MM.1S (cell line): ENCODE measurements around the gene FAF2.

Experiments
- DNase-seq: peaks from one replicate; pipeline ENCODE4 v3.0.0-alpha.2; 2015
- H2AFZ ChIP-seq: fragments of 300-600 bp; sonication (generic); 2 replicates; pipeline ENCODE4 v1.6.0; 2016; ENCODE audit warnings: antibody characterized with exemption, low read length
- H3F3A ChIP-seq: fragments of 300-600 bp; sonication (generic); 2 replicates; pipeline ENCODE4 v1.6.1; 2016; ENCODE audit warnings: mild to moderate bottlenecking, antibody characterized with exemption, low read length, moderate library complexity, mixed read lengths; ENCODE audit not compliant: insufficient read depth
- H3K27ac ChIP-seq: fragments of 300-600 bp; sonication (generic); 2 replicates; pipeline ENCODE4 v1.5.1; 2016; ENCODE audit warnings: mild to moderate bottlenecking, low read length
- H3K27me3 ChIP-seq: fragments of 300-600 bp; sonication (generic); replicated peaks from 2 replicates; pipeline ENCODE4 v1.6.0; 2016; ENCODE audit warnings: low read length; ENCODE audit not compliant: insufficient read depth
- H3K36me3 ChIP-seq: fragments of 300-600 bp; sonication (generic); replicated peaks from 2 replicates; pipeline ENCODE4 v1.6.1; 2016; ENCODE audit warnings: mild to moderate bottlenecking, low read length, mixed read lengths; ENCODE audit not compliant: insufficient read depth
- H3K4me1 ChIP-seq: fragments of 300-600 bp; sonication (generic); 2 replicates; pipeline ENCODE4 v1.6.1; 2016; ENCODE audit warnings: low read length, mixed read lengths
- H3K4me2 ChIP-seq: fragments of 300-600 bp; sonication (generic); 2 replicates; pipeline ENCODE4 v1.6.0; 2016; ENCODE audit warnings: low read depth, low read length
- H3K4me3 ChIP-seq: fragments of 300-600 bp; sonication (generic); 2 replicates; pipeline ENCODE4 v1.5.1; 2016; ENCODE audit warnings: low read length, mixed read lengths
- H3K79me2 ChIP-seq: fragments of 300-600 bp; sonication (generic); 2 replicates; pipeline ENCODE4 v1.6.1; 2016; ENCODE audit warnings: mixed run types, low read length, mixed read lengths
- H3K9ac ChIP-seq: fragments of 300-600 bp; sonication (generic); 2 replicates; pipeline ENCODE4 v1.6.1; 2016; ENCODE audit warnings: low read length, mixed read lengths
- H3K9me2 ChIP-seq: fragments of 300-600 bp; sonication (generic); replicated peaks from 2 replicates; pipeline ENCODE4 v1.6.1; 2016; ENCODE audit warnings: mild to moderate bottlenecking, low read length, mixed read lengths; ENCODE audit not compliant: insufficient read depth
- H3K9me3 ChIP-seq: fragments of 300-600 bp; sonication (generic); replicated peaks from 2 replicates; pipeline ENCODE4 v1.6.1; 2016; ENCODE audit warnings: mild to moderate bottlenecking, low read length, mixed read lengths; ENCODE audit not compliant: insufficient read depth
- H4K20me1 ChIP-seq: fragments of 300-600 bp; sonication (generic); 2 replicates; pipeline ENCODE4 v1.6.1; 2016; ENCODE audit warnings: mild to moderate bottlenecking, low read length, moderate library complexity, mixed read lengths; ENCODE audit not compliant: insufficient read depth
- EZH2 ChIP-seq: fragments of 300-600 bp; sonication (generic); optimal IDR thresholded peaks from 2 replicates; pipeline ENCODE3; 2017; ENCODE audit warnings: low read depth, mild to moderate bottlenecking, antibody characterized with exemption, low read length, mixed read lengths
- EZH2phosphoT487 ChIP-seq: fragments of 300-600 bp; sonication (generic); IDR thresholded peaks from 2 replicates; pipeline ENCODE4 v1.6.1; 2018; ENCODE audit warnings: antibody characterized with exemption, low read length
- TF ChIP-seq, protein P1 (sequence below): fragments of 300-600 bp; sonication (generic); IDR thresholded peaks from 2 replicates; pipeline ENCODE4 v1.5.1; 2016; ENCODE audit warnings: antibody characterized with exemption, low read length, mixed read lengths

FAF2 gene

DNA sequence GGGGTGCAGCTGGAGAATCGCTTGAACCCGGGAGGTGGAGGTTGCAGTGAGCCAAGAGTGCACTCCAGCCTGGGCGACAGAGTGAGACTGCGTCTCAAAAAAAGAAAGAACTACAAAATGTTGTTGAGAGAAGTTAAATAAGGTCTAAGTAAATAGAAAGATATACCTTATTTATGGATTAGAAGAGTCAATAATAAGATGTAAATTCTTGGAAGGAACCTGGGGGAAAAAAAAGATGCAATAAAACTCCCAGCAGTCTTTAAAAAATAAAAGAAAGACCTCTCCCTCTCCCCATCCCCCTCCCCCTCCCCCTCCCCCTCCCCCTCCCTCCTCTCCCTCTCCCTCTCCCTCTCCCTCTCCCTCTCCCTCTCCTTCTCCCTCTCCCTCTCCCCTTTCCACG is 15.5 kb upstream of the FAF2 start:
- Histone ChIP-seq H4K20me1 (no peaks in the 10 kb centered on the region), H3K9ac (no peak overlapping the region), H3K4me3 (no peak overlapping the region), H3K79me2 (no peaks in the 10 kb centered on the region), H3K27ac (no peak overlapping the region), H3K27me3 (peaks cover 19% of the 10 kb centered on the region; the same call in 1 of the 2 replicates), H3K4me2 (no peak overlapping the region), H3K4me1 (peaks cover 10% of the 10 kb centered on the region), H3K36me3 (no peaks in the 10 kb centered on the region), H3K9me2 (no peaks in the 10 kb centered on the region), H3K9me3 (no peaks in the 10 kb centered on the region), H3F3A (peaks cover 7% of the 10 kb centered on the region), H2AFZ (no peak overlapping the region)
- DNase-seq: no peak
- no peak for TF ChIP-seq EZH2
- TF ChIP-seq EZH2phosphoT487: no peak
- TF ChIP-seq, protein P1, sequence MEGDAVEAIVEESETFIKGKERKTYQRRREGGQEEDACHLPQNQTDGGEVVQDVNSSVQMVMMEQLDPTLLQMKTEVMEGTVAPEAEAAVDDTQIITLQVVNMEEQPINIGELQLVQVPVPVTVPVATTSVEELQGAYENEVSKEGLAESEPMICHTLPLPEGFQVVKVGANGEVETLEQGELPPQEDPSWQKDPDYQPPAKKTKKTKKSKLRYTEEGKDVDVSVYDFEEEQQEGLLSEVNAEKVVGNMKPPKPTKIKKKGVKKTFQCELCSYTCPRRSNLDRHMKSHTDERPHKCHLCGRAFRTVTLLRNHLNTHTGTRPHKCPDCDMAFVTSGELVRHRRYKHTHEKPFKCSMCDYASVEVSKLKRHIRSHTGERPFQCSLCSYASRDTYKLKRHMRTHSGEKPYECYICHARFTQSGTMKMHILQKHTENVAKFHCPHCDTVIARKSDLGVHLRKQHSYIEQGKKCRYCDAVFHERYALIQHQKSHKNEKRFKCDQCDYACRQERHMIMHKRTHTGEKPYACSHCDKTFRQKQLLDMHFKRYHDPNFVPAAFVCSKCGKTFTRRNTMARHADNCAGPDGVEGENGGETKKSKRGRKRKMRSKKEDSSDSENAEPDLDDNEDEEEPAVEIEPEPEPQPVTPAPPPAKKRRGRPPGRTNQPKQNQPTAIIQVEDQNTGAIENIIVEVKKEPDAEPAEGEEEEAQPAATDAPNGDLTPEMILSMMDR: no peak

DNA sequence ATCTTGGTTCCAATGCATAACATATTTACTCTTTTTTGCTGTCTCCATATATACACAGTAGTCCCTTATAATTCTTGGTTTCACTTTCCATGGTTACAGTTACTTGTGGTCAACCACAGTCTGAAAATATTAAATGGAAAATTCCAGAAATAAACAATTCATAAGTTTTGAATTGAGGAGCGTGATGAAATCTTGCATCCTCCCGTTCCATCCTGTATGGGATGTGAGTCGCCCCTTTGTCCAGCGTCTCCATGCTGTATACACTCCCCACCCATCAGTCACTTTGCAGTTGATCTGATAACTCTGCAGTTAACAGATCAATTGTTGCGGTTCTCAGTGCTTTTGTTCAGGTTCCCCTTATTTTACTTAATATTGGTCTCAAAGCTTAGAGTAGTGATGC is 11.5 kb upstream of the FAF2 start:
- TF ChIP-seq, protein P1: no peak
- TF ChIP-seq EZH2: no peak
- TF ChIP-seq EZH2phosphoT487: no peak
- peak overlapping the region; percentile 71 for H3K4me2 ChIP-seq
- peak overlapping the region; percentile 36; the same call in 1 of the 2 replicates for H3K9ac ChIP-seq
- peak overlapping the region; percentile 40 for H3K4me3 ChIP-seq
- 0 out of 2 replicates have a peak overlapping the region, but pooled peaks have one; percentile 3 for H2AFZ ChIP-seq
- H3K27ac ChIP-seq: peak overlapping the region; percentile 78; the same call in 1 of the 2 replicates
- no peaks in the 10 kb centered on the region for H3K9me3 ChIP-seq
- no peaks in the 10 kb centered on the region for H3K9me2 ChIP-seq
- no peaks in the 10 kb centered on the region for H3K36me3 ChIP-seq
- H4K20me1 ChIP-seq: no peaks in the 10 kb centered on the region
- peak; percentile 68 for DNase-seq
- H3K4me1 ChIP-seq: peaks cover 10% of the 10 kb centered on the region
- H3K79me2 ChIP-seq: no peaks in the 10 kb centered on the region
- H3F3A ChIP-seq: peaks cover 7% of the 10 kb centered on the region
- H3K27me3 ChIP-seq: peaks cover 10% of the 10 kb centered on the region; the same call in 1 of the 2 replicates

DNA sequence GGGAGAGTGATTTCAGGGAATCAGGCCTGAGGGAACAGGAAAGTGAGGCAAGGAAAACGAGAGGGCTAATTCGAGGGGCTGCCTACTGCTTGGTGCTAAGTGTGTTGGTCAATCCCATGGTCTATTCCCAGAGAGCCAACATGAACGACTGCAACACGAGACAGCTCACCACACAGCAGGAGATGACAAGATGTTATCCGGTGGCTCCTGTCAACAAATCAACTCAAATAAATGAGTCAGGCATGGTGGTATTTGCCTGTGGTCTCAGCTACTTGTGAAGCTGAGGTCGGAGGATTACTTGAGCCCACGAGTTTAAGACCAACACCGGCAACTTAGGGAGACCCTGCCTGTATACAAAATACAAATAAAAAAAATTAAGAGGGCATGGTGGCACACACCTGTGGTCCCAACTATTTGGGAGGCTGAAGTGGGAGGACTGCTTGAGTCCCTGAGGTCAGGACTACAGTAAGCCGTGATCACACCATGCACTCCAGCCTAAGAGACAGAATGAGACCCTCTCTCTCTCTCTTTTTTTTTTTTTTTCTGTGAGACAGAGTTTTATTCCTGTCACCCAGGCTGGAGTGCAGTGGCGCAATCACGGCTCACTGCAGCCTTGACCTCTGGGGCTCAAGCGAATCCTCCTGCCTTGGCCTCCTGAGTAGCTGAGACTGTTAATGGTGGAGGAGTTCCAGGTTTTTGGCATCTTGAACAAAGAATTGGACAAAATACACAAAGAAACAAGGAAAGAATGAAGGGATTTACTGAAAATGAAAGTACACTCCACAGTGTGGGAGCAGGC is 9.0 kb upstream of the FAF2 start:
- Histone ChIP-seq H3K27ac (no peak overlapping the region), H3K4me1 (peaks cover 10% of the 10 kb centered on the region), H4K20me1 (no peaks in the 10 kb centered on the region), H3K9me3 (no peaks in the 10 kb centered on the region), H3K36me3 (no peaks in the 10 kb centered on the region), H2AFZ (no peak overlapping the region), H3K9me2 (no peaks in the 10 kb centered on the region), H3F3A (peaks cover 7% of the 10 kb centered on the region), H3K4me3 (no peak overlapping the region), H3K9ac (no peak overlapping the region), H3K79me2 (no peaks in the 10 kb centered on the region), H3K27me3 (peaks cover 6% of the 10 kb centered on the region; the same call in 1 of the 2 replicates), H3K4me2 (no peak overlapping the region)
- no peak for TF ChIP-seq EZH2
- TF ChIP-seq EZH2phosphoT487: no peak
- TF ChIP-seq, protein P1: no peak
- DNase-seq: no peak
